Uterus (tissue), 2 donors: ENCODE measurements around the gene TMBIM1.
"Not testable (repeated sequence)": the region's sequence is repeated elsewhere in the genome, so short reads cannot be mapped to it uniquely, and the experiment has no call there.

Experiments used
- POLR2A ChIP-seq, 2 donors: fragments of 450-650 bp; IDR thresholded peaks; one replicate each; pipeline ENCODE4 v1.6.1; 2016; ENCODE audit warnings: antibody characterized with exemption in 2 of 2, mild to moderate bottlenecking in 1 of 2, moderate library complexity in 1 of 2
- TF ChIP-seq, protein P1 (sequence below), 4 experiments: fragments of 200-600 bp in 2 of 4; fragments of 450-650 bp in 2 of 4; sonication (generic) in 2 of 4; IDR thresholded peaks; one replicate each; pipeline ENCODE4 v1.5.1; 2016 to 2019; ENCODE audit warnings: antibody characterized with exemption in 4 of 4, mild to moderate bottlenecking in 2 of 4, moderate library complexity in 1 of 4

DNA sequence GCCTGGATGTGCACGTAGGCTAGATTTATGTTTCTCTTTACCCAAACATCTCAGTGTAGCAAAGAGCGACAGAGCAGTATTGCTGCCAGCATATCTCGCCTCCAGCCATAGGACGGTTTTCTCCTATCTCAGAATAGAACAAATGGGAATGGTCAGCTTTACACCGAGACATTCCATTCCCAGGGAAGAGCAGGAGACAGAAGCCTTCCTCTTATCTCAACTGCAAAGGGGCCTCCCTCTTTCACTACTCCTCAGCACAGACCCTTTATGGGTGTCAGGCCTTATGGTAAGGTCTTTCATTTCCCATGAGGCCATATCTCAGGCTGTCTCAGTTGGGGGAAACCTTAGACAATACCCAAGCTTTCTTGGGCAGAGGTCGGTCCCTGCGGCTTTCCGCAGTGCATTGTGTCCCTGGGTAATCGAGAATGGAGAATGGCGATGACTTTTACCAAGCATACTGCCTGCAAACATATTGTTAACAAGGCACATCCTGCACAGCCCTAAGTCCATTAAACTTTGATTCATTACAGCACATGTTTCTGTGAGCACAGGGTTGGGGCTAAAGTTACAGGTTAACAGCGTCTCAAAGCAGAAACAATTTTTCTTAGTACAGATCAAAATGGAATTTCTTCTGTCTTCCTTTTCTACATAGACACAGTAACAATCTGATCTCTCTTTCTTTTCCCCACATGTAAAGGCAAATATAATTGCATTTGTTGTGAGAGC lies 19.4 kb upstream of the TMBIM1 start:
- TF ChIP-seq, protein P1, sequence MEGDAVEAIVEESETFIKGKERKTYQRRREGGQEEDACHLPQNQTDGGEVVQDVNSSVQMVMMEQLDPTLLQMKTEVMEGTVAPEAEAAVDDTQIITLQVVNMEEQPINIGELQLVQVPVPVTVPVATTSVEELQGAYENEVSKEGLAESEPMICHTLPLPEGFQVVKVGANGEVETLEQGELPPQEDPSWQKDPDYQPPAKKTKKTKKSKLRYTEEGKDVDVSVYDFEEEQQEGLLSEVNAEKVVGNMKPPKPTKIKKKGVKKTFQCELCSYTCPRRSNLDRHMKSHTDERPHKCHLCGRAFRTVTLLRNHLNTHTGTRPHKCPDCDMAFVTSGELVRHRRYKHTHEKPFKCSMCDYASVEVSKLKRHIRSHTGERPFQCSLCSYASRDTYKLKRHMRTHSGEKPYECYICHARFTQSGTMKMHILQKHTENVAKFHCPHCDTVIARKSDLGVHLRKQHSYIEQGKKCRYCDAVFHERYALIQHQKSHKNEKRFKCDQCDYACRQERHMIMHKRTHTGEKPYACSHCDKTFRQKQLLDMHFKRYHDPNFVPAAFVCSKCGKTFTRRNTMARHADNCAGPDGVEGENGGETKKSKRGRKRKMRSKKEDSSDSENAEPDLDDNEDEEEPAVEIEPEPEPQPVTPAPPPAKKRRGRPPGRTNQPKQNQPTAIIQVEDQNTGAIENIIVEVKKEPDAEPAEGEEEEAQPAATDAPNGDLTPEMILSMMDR (IDR thresholded peaks at IDR 0.05) = not testable (repeated sequence)
- TF ChIP-seq POLR2A (IDR thresholded peaks at IDR 0.05) = not testable (repeated sequence)
